GM20000 (cell line): ENCODE results near the gene GABBR2.

Source experiments
- DNase-seq: peaks from one replicate; pipeline ENCODE4 v3.0.0; 2012; ENCODE audit warnings: low spot score
- TF ChIP-seq, protein P1 (sequence below): IDR thresholded peaks from 2 replicates; pipeline ENCODE4 v1.5.1; 2012; ENCODE audit warnings: mild to moderate bottlenecking, control low read depth; ENCODE audit errors: extremely low read depth, missing control alignments

GABBR2 gene

DNA sequence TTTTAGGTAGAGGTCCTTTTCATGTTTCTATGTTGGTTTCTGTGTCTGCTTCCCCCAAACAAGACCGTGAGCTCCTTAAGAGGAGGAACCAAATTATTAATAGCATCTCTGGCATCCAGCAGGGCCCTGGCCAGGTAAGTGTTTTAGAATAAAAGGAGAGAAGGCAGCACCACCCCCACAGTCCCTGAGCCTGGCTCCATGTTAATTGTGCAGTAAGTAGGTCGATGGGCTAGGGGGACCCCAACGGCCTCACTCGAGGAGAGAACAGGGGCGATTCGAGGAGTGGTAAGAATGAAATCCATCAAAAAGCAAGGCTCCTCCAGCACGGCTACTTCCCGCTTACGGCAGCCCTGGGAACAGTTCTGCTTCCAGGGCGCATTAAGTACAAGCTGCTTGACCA lies 67.0 kb downstream of the GABBR2 start:
- no peak for DNase-seq
- TF ChIP-seq, protein P1, sequence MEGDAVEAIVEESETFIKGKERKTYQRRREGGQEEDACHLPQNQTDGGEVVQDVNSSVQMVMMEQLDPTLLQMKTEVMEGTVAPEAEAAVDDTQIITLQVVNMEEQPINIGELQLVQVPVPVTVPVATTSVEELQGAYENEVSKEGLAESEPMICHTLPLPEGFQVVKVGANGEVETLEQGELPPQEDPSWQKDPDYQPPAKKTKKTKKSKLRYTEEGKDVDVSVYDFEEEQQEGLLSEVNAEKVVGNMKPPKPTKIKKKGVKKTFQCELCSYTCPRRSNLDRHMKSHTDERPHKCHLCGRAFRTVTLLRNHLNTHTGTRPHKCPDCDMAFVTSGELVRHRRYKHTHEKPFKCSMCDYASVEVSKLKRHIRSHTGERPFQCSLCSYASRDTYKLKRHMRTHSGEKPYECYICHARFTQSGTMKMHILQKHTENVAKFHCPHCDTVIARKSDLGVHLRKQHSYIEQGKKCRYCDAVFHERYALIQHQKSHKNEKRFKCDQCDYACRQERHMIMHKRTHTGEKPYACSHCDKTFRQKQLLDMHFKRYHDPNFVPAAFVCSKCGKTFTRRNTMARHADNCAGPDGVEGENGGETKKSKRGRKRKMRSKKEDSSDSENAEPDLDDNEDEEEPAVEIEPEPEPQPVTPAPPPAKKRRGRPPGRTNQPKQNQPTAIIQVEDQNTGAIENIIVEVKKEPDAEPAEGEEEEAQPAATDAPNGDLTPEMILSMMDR: no peak

DNA sequence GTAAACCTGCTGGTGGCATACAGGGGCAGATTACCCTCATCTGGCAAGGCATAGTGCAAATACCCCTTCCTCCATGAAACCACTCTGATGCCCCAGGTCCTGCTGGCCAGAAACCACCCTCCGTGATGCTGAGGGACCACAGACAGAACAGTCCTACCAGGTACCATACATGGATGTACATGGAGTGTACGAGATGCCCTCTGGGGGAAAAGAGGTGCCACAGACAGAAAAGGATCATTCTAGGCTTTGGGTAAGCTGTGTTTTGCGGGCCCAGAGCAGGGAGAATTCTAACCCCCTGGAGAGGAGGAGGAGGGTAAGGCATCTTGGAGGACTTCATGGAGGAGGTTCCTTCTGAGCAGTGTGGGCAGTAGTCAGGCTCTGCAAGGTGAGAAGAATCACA lies 68.3 kb downstream of the GABBR2 start:
- no peak for DNase-seq
- TF ChIP-seq, protein P1: no peak

- DNase-seq: no peak
These were observed 69.6 kb downstream of the GABBR2 start for GRCh38 chr9:98639133-98639532.

GRCh38 chr9:98637381-98637780 lies 71.4 kb downstream of the GABBR2 start:
- TF ChIP-seq, protein P1: no peak
- no peak for DNase-seq

More at GRCh38 chr9:98639133-98639532, 69.6 kb downstream of the GABBR2 start:
- TF ChIP-seq, protein P1: no peak

GRCh38 chr9:98635374-98635773 lies 73.4 kb downstream of the GABBR2 start:
- TF ChIP-seq, protein P1: no peak
- DNase-seq: no peak

GRCh38 chr9:98634685-98635336 lies 73.9 kb downstream of the GABBR2 start:
- no peak for DNase-seq
- TF ChIP-seq, protein P1: no peak

DNA sequence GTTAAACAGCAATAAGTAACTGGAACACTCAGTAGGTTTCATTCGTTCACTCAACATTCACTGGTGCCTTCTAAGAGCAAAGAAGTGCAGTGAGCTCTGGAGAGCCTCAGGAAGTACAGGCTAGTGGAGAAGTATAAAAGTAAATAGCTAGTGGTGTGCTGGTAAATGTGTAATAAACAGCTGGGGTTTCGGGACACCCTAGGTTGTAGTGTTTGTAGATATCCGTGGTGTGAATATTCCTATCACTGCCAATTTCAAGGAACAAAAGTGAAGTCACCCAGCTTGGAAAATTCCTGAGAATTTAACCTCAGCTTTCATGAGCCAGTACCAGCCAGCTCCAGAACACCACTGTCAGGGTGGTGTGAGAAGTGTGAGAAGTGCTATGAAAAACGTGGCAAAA lies 75.9 kb downstream of the GABBR2 start:
- TF ChIP-seq, protein P1: no peak
- no peak for DNase-seq
